Spleen (tissue), 7 donors: ENCODE results near the gene MOSPD3.

ENCODE experiments used
- POLR2A ChIP-seq, 3 donors: fragments of 450-650 bp; IDR thresholded peaks; one replicate each; pipeline ENCODE4 v1.5.1; 2017; ENCODE audit warnings: antibody characterized with exemption in 3 of 3, mild to moderate bottlenecking in 1 of 3
- POLR2AphosphoS5 ChIP-seq, 3 donors: sonication (generic); formaldehyde crosslinking; IDR thresholded peaks; one replicate each; pipeline ENCODE4 v1.5.1; 2017; ENCODE audit warnings: antibody characterized with exemption in 3 of 3
- TF ChIP-seq, protein P1 (sequence below), 11 experiments: fragments of 200-600 bp in 7 of 11; fragments of 450-650 bp in 4 of 11; sonication (generic) in 4 of 11; IDR thresholded peaks in 8 of 11; conservative IDR thresholded peaks in 3 of 11; 1 replicate in 7 of 11; 2 replicates in 4 of 11; pipeline versions ENCODE4 v1.4.0 to v1.8.0; 2016 to 2021; ENCODE audit warnings: antibody characterized with exemption in 11 of 11, inconsistent platforms in 4 of 11, mild to moderate bottlenecking in 1 of 11
- donor health status: DM: no; HTN: no; CAD: no; lungs with moderate emphysema.
- donor health status: DM: no; HTN: no; CAD: no.
- donor health status: DM: no; HTN: no; CAD: no.

GRCh38 chr7:100567751-100568175 lies 44.6 kb upstream of the MOSPD3 start:
- TF ChIP-seq, protein P1, sequence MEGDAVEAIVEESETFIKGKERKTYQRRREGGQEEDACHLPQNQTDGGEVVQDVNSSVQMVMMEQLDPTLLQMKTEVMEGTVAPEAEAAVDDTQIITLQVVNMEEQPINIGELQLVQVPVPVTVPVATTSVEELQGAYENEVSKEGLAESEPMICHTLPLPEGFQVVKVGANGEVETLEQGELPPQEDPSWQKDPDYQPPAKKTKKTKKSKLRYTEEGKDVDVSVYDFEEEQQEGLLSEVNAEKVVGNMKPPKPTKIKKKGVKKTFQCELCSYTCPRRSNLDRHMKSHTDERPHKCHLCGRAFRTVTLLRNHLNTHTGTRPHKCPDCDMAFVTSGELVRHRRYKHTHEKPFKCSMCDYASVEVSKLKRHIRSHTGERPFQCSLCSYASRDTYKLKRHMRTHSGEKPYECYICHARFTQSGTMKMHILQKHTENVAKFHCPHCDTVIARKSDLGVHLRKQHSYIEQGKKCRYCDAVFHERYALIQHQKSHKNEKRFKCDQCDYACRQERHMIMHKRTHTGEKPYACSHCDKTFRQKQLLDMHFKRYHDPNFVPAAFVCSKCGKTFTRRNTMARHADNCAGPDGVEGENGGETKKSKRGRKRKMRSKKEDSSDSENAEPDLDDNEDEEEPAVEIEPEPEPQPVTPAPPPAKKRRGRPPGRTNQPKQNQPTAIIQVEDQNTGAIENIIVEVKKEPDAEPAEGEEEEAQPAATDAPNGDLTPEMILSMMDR (IDR thresholded peaks at IDR 0.05 in 8 of 11, conservative IDR thresholded peaks at IDR 0.05 in 3 of 11), result no peak
- TF ChIP-seq POLR2A (IDR thresholded peaks at IDR 0.05) (no peak), POLR2AphosphoS5 (IDR thresholded peaks at IDR 0.05) (no peak)
